Smooth muscle cell (in vitro differentiated cells): Measurements from ENCODE around the gene TMEM88. TPM values are rescaled to one million over a fixed set of nuclear protein-coding genes. Genes with fewer than 3 reads are reported as not detected.

Experiments
- DNase-seq: peaks from one replicate; lab custom pipeline; 2025; ENCODE audit not compliant: unreplicated experiment; lab: John Stamatoyannopoulos, UW
- H2AFZ ChIP-seq: fragments of 200-600 bp; sonication (generic); 2 replicates; pipeline ENCODE4 v1.6.0; 2016; ENCODE audit warnings: antibody characterized with exemption, low read depth, mild to moderate bottlenecking
- H3F3A ChIP-seq: fragments of 200-600 bp; sonication (generic); 2 replicates; pipeline ENCODE4 v1.6.0; 2017; ENCODE audit warnings: antibody characterized with exemption, low read depth
- H3K27ac ChIP-seq: fragments of 200-600 bp; sonication (generic); 2 replicates; pipeline ENCODE4 v1.5.1; 2016; ENCODE audit warnings: low read depth, mild to moderate bottlenecking
- H3K27me3 ChIP-seq: fragments of 200-600 bp; sonication (generic); 2 replicates; pipeline ENCODE4 v1.6.1; 2016; ENCODE audit warnings: low read depth, mild to moderate bottlenecking
- H3K36me3 ChIP-seq: fragments of 200-600 bp; sonication (generic); 2 replicates; pipeline ENCODE4 v1.5.1; 2016; ENCODE audit warnings: low read depth
- H3K4me1 ChIP-seq: fragments of 200-600 bp; sonication (generic); 2 replicates; pipeline ENCODE4 v1.5.1; 2016; ENCODE audit warnings: low read depth
- H3K4me2 ChIP-seq: fragments of 200-600 bp; sonication (generic); 2 replicates; pipeline ENCODE4 v1.6.0; 2016; ENCODE audit warnings: mild to moderate bottlenecking
- H3K4me3 ChIP-seq: fragments of 200-600 bp; sonication (generic); 2 replicates; pipeline ENCODE4 v1.5.1; 2016; ENCODE audit warnings: mild to moderate bottlenecking
- H3K79me2 ChIP-seq: fragments of 200-600 bp; sonication (generic); 2 replicates; pipeline ENCODE4 v1.6.0; 2016; ENCODE audit warnings: low read depth, mild to moderate bottlenecking
- H3K9ac ChIP-seq: fragments of 200-600 bp; sonication (generic); 2 replicates; pipeline ENCODE4 v1.6.0; 2016; ENCODE audit warnings: low read depth
- H3K9me3 ChIP-seq: fragments of 200-600 bp; sonication (generic); replicated peaks from 2 replicates; pipeline ENCODE4 v1.5.1; 2016; ENCODE audit warnings: low read depth
- H4K20me1 ChIP-seq: fragments of 200-600 bp; sonication (generic); 2 replicates; pipeline ENCODE4 v1.6.0; 2016; ENCODE audit warnings: low read depth
- CTCF ChIP-seq: fragments of 200-600 bp; sonication (generic); IDR thresholded peaks from 2 replicates; pipeline ENCODE4 v1.5.1; 2017; ENCODE audit warnings: borderline replicate concordance, mild to moderate bottlenecking, antibody characterized with exemption; ENCODE audit not compliant: insufficient read depth, poor library complexity, severe bottlenecking
- WGBS: methylation state at CpG from one replicate; pipeline ENCODE4 v1.1.7; 2016; ENCODE audit warnings: low lambda C conversion rate; 5-methylcytosine and 5-hydroxymethylcytosine counted together
- polyA plus RNA-seq: library from polyadenylated mRNA; unstranded; fragments of >200 nt; fragmentation: Nextera tagmentation; extraction: Ambion mirVana; gene quantifications from 2 replicates; pipeline ENCODE4 v1.2.1, GENCODE V29; 2016
- total RNA-seq: library from RNA; depleted of rRNA; stranded (reverse); fragments of >200 nt; gene quantifications from 2 replicates; pipeline ENCODE4 v1.2.3, GENCODE V29; 2014

The TMEM88 gene
- total and polyA plus RNA-seq, 2 experiments from 2014 or later: 5.1 to 16.1 TPM

- 70% methylated on average over 21 of the region's 21 CpGs for WGBS
- Histone ChIP-seq H3F3A (peaks cover 51% of the 10 kb centered on the region), H4K20me1 (peaks cover 79% of the 10 kb centered on the region), H3K9ac (no peak overlapping the region), H3K4me1 (peaks cover 32% of the 10 kb centered on the region), H3K27me3 (no peaks in the 10 kb centered on the region), H3K4me3 (no peak overlapping the region), H2AFZ (no peak overlapping the region), H3K27ac (no peak overlapping the region), H3K79me2 (peaks cover 29% of the 10 kb centered on the region), H3K36me3 (no peaks in the 10 kb centered on the region), H3K9me3 (no peaks in the 10 kb centered on the region), H3K4me2 (no peak overlapping the region)
- DNase-seq: no peak
- TF ChIP-seq CTCF: no peak
Measured at GRCh38 chr17:7853691-7854038, 1.2 kb upstream of the TMEM88 start.

- Histone ChIP-seq H3K9ac (no peak overlapping the region), H3K36me3 (no peaks in the 10 kb centered on the region), H4K20me1 (peaks cover 73% of the 10 kb centered on the region), H3K79me2 (peaks cover 25% of the 10 kb centered on the region), H3F3A (peaks cover 51% of the 10 kb centered on the region), H3K4me1 (peaks cover 32% of the 10 kb centered on the region), H3K27ac (no peak overlapping the region), H3K4me2 (peak overlapping the region; percentile 84), H3K27me3 (no peaks in the 10 kb centered on the region), H2AFZ (no peak overlapping the region), H3K9me3 (no peaks in the 10 kb centered on the region), H3K4me3 (no peak overlapping the region)
- no peak for DNase-seq
- TF ChIP-seq CTCF: no peak
- 38% methylated on average over 29 of the region's 31 CpGs for WGBS
Measured at GRCh38 chr17:7854078-7854777, 638 bp upstream of the TMEM88 start.

GRCh38 chr17:7855660-7856010 is 769 bp downstream of the TMEM88 start:
- H3K79me2 ChIP-seq: peaks cover 14% of the 10 kb centered on the region
- no peak overlapping the region for H2AFZ ChIP-seq
- H3K4me2 ChIP-seq: peak overlapping the region; percentile 84
- peaks cover 59% of the 10 kb centered on the region for H4K20me1 ChIP-seq
- no peaks in the 10 kb centered on the region for H3K27me3 ChIP-seq
- H3K9me3 ChIP-seq: no peaks in the 10 kb centered on the region
- TF ChIP-seq CTCF: no peak
- H3F3A ChIP-seq: peaks cover 48% of the 10 kb centered on the region
- peak overlapping the region; percentile 88 for H3K27ac ChIP-seq
- 18% methylated on average over 15 of the region's 15 CpGs for WGBS
- H3K4me1 ChIP-seq: peaks cover 32% of the 10 kb centered on the region
- no peak for DNase-seq
- H3K36me3 ChIP-seq: no peaks in the 10 kb centered on the region
- no peak overlapping the region for H3K9ac ChIP-seq
- H3K4me3 ChIP-seq: peak overlapping the region; percentile 49
